ENCODE measurements around the gene LRFN2. TPM values are rescaled to one million over a fixed set of nuclear protein-coding genes. Genes with fewer than 3 reads are reported as not detected.

The LRFN2 gene
- total RNA-seq, 2 experiments from 2014 or later: 0.08 TPM; not detected in 1

DNA sequence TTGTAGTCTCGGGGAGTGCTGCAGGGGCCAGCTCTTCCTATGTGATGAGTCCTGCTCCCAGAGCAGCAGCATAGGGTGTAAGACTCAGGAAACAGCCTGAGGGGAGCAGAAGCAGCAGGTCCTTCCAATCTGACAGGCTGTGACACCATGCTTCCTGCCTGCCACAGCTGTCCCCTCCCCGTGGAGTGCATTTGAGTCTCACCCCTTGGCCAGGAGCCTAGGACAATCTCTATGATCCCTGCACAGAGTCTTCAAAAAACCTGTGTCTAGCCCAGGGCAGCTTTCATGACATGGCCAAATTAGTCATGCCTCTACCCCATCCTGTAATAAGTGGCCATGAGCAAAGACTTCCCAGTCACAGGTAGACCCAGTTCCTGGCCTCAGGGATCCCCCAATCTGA, 23.1 kb upstream of the LRFN2 start:
- POLR2A ChIA-PET: no interaction called here
- H3K4me1 Mint-ChIP-seq: no peaks in the 10 kb centered on the region
- H3K27me3 Mint-ChIP-seq: peaks cover 17% of the 10 kb centered on the region
- no peaks in the 10 kb centered on the region for H3K36me3 Mint-ChIP-seq (ENCODE audit: low read depth)
- no peak overlapping the region for H3K27ac Mint-ChIP-seq
- no peak for DNase-seq
- no peaks in the 10 kb centered on the region for H3K9me3 Mint-ChIP-seq
- CTCF ChIA-PET: interaction anchor here (1.0 kb wide), 1 partner anchor 23 kb away, joined by 3 read pairs; the partner anchor contains the start of gene LRFN2
- no peak overlapping the region for H3K4me3 Mint-ChIP-seq

DNA sequence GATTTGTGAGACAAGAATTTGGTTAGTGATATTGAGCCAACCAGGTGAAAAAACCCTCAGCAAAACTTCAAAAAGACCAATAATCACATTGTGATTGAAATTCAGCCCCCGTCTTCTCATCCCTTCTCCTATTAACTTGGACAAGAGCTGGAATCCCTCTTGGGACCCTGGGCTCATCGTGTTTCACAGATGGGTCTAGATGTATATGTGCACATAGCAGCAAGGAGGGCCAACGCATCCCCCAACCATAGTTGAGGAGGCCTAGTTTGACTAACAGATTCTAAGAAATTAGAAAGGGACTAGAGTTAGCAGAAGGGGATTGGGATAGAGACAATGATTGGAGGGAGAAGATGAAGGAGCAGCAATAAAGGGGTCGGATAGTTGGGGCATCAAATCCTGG, 19.8 kb upstream of the LRFN2 start:
- no peaks in the 10 kb centered on the region for H3K4me1 Mint-ChIP-seq
- DNase-seq: no peak
- ChIA-PET CTCF (interaction anchor here (1.0 to 1.5 kb wide), 2 partner anchors 9 to 27 kb away, joined by 3 read pairs; no protein-coding TSS in a partner anchor), POLR2A (no interaction called here)
- no peaks in the 10 kb centered on the region for H3K36me3 Mint-ChIP-seq (ENCODE audit: low read depth)
- H3K9me3 Mint-ChIP-seq: no peaks in the 10 kb centered on the region
- no peak overlapping the region for H3K4me3 Mint-ChIP-seq
- peaks cover 31% of the 10 kb centered on the region for H3K27me3 Mint-ChIP-seq
- no peak overlapping the region for H3K27ac Mint-ChIP-seq

DNA sequence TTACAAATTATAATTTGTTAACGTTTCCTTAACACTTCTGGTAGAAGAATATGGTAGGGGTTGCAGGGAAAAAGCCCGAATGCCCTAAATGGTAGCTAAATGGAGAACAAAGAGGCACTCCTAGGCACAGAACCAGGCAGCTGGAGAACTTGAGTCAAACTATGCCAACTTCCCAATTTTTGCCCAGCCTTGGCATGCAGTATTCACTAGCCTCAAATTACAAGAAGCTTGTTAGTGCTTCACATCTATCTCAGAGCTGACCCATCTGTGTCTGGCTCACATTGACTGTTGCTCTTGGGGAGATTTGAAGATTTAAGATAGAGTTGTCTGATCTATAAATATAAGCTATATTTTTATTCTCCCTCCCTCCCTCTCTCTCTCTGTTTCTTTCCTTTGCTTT, 19.4 kb upstream of the LRFN2 start:
- ChIA-PET POLR2A (no interaction called here), CTCF (interaction anchor here (1.0 to 1.5 kb wide), 2 partner anchors 9 to 27 kb away, joined by 3 read pairs; no protein-coding TSS in a partner anchor)
- no peaks in the 10 kb centered on the region for H3K36me3 Mint-ChIP-seq (ENCODE audit: low read depth)
- H3K9me3 Mint-ChIP-seq: no peaks in the 10 kb centered on the region
- no peak overlapping the region for H3K4me3 Mint-ChIP-seq
- peaks cover 33% of the 10 kb centered on the region for H3K27me3 Mint-ChIP-seq
- no peaks in the 10 kb centered on the region for H3K4me1 Mint-ChIP-seq
- no peak overlapping the region for H3K27ac Mint-ChIP-seq
- DNase-seq: no peak

GRCh38 chr6:40604082-40604481, 16.9 kb upstream of the LRFN2 start:
- no peak overlapping the region for H3K4me3 Mint-ChIP-seq
- no peaks in the 10 kb centered on the region for H3K9me3 Mint-ChIP-seq
- peaks cover 40% of the 10 kb centered on the region for H3K27me3 Mint-ChIP-seq
- H3K4me1 Mint-ChIP-seq: no peaks in the 10 kb centered on the region
- no peak for DNase-seq
- CTCF ChIA-PET: no interaction called here
- POLR2A ChIA-PET: no interaction called here
- no peaks in the 10 kb centered on the region for H3K36me3 Mint-ChIP-seq (ENCODE audit: low read depth)
- no peak overlapping the region for H3K27ac Mint-ChIP-seq

- no peak for DNase-seq
- peaks cover 6% of the 10 kb centered on the region for H3K4me1 Mint-ChIP-seq
- H3K4me3 Mint-ChIP-seq: no peak overlapping the region
- H3K36me3 Mint-ChIP-seq (ENCODE audit: low read depth): no peaks in the 10 kb centered on the region
- ChIA-PET CTCF (no interaction called here), POLR2A (no interaction called here)
- H3K27ac Mint-ChIP-seq: no peak overlapping the region
- H3K9me3 Mint-ChIP-seq: no peaks in the 10 kb centered on the region
- H3K27me3 Mint-ChIP-seq: peaks cover 34% of the 10 kb centered on the region
These were observed 12.4 kb upstream of the LRFN2 start for GRCh38 chr6:40599555-40599954.

GRCh38 chr6:40598516-40598915, 11.4 kb upstream of the LRFN2 start:
- DNase-seq: no peak
- POLR2A ChIA-PET: no interaction called here
- Mint-ChIP-seq H3K36me3 (ENCODE audit: low read depth) (no peaks in the 10 kb centered on the region), H3K9me3 (no peaks in the 10 kb centered on the region), H3K27me3 (peaks cover 31% of the 10 kb centered on the region), H3K4me3 (no peak overlapping the region), H3K4me1 (peaks cover 6% of the 10 kb centered on the region), H3K27ac (no peak overlapping the region)
- CTCF ChIA-PET: interaction anchor here (1.3 kb wide), 1 partner anchor 8 kb away, joined by 3 read pairs; no protein-coding TSS in a partner anchor

DNA sequence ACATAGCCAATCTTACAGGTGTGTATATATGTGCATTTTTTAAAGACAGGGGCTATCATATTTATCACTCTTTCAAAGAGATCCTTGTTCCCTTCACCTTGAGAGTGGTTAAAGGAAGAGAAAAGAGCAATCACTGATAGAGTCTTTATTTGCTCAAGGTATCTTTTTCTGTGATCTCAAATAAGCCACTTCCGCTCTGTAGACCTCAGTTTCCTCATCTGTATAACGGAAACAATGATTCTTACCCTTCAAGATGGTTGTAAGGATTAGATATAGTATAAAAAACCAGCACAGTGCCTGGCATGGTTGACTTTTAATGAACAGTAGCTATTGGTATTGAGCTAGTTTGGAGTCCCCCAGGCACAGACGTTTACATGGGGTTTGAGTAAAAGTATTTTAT, 10.1 kb upstream of the LRFN2 start:
- ChIA-PET POLR2A (no interaction called here), CTCF (interaction anchor here (1.3 kb wide), 1 partner anchor 9 kb away, joined by 3 read pairs; no protein-coding TSS in a partner anchor)
- no peak for DNase-seq
- Mint-ChIP-seq H3K4me3 (no peak overlapping the region), H3K9me3 (no peaks in the 10 kb centered on the region), H3K4me1 (peaks cover 6% of the 10 kb centered on the region), H3K36me3 (ENCODE audit: low read depth) (no peaks in the 10 kb centered on the region), H3K27ac (no peak overlapping the region), H3K27me3 (peaks cover 29% of the 10 kb centered on the region)

GRCh38 chr6:40588480-40588879, 1.3 kb upstream of the LRFN2 start:
- H3K27me3 Mint-ChIP-seq: peaks cover 51% of the 10 kb centered on the region

GRCh38 chr6:40588070-40588384, 863 bp upstream of the LRFN2 start:
- ChIA-PET CTCF (interaction anchor here (0.9 to 1.3 kb wide), 10 partner anchors 14 to 441 kb away, joined by 3 to 11 read pairs (median 3); no protein-coding TSS in a partner anchor), POLR2A (no interaction called here)
- Mint-ChIP-seq H3K27ac (no peak overlapping the region), H3K27me3 (peaks cover 50% of the 10 kb centered on the region), H3K4me3 (no peak overlapping the region), H3K36me3 (ENCODE audit: low read depth) (no peaks in the 10 kb centered on the region), H3K4me1 (peaks cover 10% of the 10 kb centered on the region), H3K9me3 (no peaks in the 10 kb centered on the region)
- DNase-seq: no peak

More at GRCh38 chr6:40588480-40588879, 1.3 kb upstream of the LRFN2 start:
- POLR2A ChIA-PET: no interaction called here
- no peak overlapping the region for H3K4me3 Mint-ChIP-seq
- CTCF ChIA-PET: interaction anchor here (1.0 to 1.5 kb wide), 4 partner anchors 9 to 264 kb away, joined by 3 to 11 read pairs (median 4); no protein-coding TSS in a partner anchor
- H3K36me3 Mint-ChIP-seq (ENCODE audit: low read depth): no peaks in the 10 kb centered on the region
- H3K4me1 Mint-ChIP-seq: peaks cover 7% of the 10 kb centered on the region
- H3K9me3 Mint-ChIP-seq: no peaks in the 10 kb centered on the region
- no peak for DNase-seq
- no peak overlapping the region for H3K27ac Mint-ChIP-seq

DNA sequence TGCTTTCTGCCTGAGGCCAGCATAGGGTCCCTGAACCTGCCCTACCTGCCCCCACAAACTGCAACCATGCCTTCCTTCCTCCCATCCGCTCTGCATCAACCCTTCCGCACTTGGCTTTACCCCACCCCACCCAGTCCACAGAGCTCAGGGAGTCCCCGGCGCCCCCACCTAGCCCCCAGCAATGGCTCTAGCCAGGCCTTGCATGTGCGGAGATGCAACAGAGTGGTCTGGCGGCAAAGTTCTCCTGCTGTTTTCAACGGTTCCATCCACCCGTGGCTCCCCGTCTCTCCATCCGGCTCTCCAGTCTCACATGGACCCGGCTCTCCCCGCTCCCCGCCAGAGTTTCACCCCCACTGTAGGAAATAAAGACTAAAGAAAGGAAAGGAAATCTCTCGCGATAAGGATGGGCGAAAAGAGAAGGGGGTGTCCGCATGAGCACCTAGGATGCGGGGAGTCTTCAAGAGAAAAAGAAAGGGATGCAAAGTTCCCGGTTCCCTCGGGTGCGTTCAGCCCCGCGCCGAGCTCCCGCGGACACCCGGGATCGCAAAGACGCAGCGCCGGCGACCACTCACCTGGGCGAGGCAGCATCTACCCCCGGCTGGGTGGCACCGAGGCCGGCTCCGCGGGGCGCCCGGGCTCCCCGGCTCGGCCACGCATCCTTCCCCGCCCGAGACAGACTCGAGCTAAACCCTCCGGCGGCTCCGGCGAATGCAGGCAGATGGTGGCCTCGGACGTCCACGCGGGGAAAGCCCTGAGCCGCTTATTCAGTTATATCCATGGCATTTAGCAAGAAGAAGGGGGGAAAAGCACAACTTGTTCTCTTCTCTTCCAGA, 579 bp downstream of the LRFN2 start:
- ChIA-PET POLR2A (no interaction called here), CTCF (interaction anchor here (0.9 to 1.3 kb wide), 6 partner anchors 13 to 442 kb away, joined by 3 to 11 read pairs (median 4); no protein-coding TSS in a partner anchor)
- H3K36me3 Mint-ChIP-seq (ENCODE audit: low read depth): no peaks in the 10 kb centered on the region
- H3K27ac Mint-ChIP-seq: no peak overlapping the region
- peaks cover 45% of the 10 kb centered on the region for H3K27me3 Mint-ChIP-seq
- peaks cover 10% of the 10 kb centered on the region for H3K4me1 Mint-ChIP-seq
- H3K4me3 Mint-ChIP-seq: no peak overlapping the region
- no peak for DNase-seq
- H3K9me3 Mint-ChIP-seq: no peaks in the 10 kb centered on the region

GRCh38 chr6:40585651-40586269, 1.4 kb downstream of the LRFN2 start:
- Mint-ChIP-seq H3K27me3 (peaks cover 45% of the 10 kb centered on the region), H3K4me3 (no peak overlapping the region), H3K4me1 (peaks cover 10% of the 10 kb centered on the region), H3K36me3 (ENCODE audit: low read depth) (no peaks in the 10 kb centered on the region), H3K27ac (no peak overlapping the region), H3K9me3 (no peaks in the 10 kb centered on the region)
- DNase-seq: no peak
- CTCF ChIA-PET: no interaction called here
- POLR2A ChIA-PET: no interaction called here

- ChIA-PET CTCF (no interaction called here), POLR2A (no interaction called here)
- Mint-ChIP-seq H3K27me3 (peaks cover 45% of the 10 kb centered on the region), H3K27ac (no peak overlapping the region), H3K9me3 (no peaks in the 10 kb centered on the region), H3K4me3 (no peak overlapping the region), H3K36me3 (ENCODE audit: low read depth) (no peaks in the 10 kb centered on the region), H3K4me1 (peaks cover 10% of the 10 kb centered on the region)
- DNase-seq: no peak
These were observed 1.9 kb downstream of the LRFN2 start for GRCh38 chr6:40585223-40585622.

DNA sequence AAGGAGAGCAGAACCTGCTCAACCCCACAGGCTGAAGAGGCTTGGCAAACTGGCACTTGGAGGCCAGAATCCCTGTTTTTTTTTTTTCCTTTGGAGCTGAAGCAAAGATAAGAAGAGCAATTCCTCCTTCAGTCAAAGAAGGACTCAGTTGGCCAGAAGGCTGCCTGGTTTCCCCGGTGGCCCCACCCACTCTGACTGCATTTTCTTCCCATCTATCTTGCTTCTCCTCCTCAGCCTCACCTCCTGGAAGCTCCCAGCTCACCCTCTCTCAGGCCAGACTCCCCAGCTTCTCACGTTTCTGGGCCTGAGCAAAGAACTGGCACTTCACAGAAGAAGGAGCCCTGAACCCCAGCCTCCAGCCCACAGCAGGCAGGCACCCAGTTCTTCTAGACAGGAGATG, 2.4 kb downstream of the LRFN2 start:
- Mint-ChIP-seq H3K27ac (no peak overlapping the region), H3K4me1 (peaks cover 10% of the 10 kb centered on the region), H3K9me3 (no peaks in the 10 kb centered on the region), H3K27me3 (peaks cover 43% of the 10 kb centered on the region), H3K36me3 (ENCODE audit: low read depth) (no peaks in the 10 kb centered on the region), H3K4me3 (no peak overlapping the region)
- no peak for DNase-seq
- CTCF ChIA-PET: no interaction called here
- POLR2A ChIA-PET: no interaction called here

All from activated CD4-positive, alpha-beta memory T cell treated with anti-CD3 and anti-CD28 coated beads, Interleukin-2, amount 10 ng/mL, durations not matched to agents 7 days and 5 days (primary cell).